Activated CD4-positive, alpha-beta T cell treated with anti-CD3 and anti-CD28 coated beads for 48 hours (primary cell): Measurements from ENCODE around the gene CDC26.
"Not testable (repeated sequence)": the region's sequence is repeated elsewhere in the genome, so short reads cannot be mapped to it uniquely, and the experiment has no call there.

Experiments
- DNase-seq: peaks from one replicate; pipeline ENCODE4 v3.0.0-alpha.2; 2020

The CDC26 gene

DNA sequence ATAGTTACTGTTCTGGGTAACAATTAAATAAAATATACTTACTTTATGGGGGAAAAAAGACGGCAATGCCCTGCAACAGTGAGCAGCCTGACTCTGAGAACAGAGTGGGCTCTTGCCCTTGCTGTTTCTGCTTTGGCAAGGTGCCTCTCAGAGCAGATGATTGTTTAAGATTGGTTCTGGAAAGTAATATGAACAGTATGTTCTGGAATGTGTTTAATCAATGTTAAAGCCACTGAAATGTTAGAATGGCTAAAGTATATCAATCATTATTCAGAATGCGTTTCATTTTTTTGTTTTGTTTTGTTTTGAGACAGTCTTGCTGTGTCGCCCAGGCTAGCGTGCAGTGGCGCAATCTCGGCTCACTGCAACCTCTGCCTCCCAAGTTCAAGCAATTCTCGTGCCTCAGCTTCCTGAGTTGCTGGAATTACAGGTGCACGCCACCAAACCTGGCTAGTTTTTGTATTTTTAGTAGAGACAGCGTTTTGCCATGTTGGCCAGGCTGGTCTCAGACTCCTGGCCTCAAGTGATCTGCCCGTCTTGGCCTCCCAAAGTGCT, 39.6 kb downstream of the CDC26 start:
- not testable (repeated sequence) for DNase-seq

DNA sequence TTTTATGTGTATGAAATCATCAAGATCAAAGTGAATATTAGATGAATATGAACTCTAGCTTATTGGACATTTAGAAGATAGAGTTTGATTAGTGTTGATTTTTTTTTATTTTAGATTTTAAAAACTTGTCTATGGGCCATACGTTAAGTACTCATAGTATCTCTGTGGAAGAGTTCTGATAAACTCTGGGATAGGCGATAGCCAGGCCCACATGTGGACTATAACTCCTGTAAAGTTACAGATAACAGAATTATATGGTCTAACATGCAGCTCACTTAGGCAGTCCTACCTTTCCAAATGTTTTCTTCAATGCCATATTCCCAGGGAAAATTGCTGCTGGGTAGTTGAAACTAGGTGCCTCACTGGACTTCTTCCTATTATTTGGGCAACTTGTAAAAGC, 43.7 kb downstream of the CDC26 start:
- DNase-seq, result no peak

DNA sequence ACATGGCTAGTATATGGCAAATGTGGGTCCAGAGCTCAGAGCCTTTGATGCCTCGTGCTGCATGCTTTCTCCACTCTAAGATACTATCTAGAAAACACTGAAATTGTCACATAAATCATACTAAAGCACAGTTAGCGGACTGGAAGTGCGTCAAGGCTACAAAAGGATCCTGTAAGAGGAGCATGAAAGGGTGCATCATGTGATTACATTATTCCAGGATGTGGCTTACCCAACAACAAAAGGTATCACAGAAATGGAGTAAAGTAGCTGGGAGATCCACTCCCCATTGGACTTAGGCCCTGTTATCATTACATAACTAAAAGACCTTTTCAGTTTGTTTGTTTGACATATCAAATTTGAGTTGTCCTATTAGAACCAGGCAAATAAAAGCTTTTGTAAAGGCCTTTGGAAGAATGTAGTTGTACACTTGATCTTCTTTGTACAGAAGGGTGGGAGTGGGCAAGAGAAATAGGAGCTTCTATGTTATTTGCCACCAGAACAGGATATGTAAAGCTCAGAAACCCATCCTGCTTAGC, 47.2 kb downstream of the CDC26 start:
- DNase-seq, result no peak

DNA sequence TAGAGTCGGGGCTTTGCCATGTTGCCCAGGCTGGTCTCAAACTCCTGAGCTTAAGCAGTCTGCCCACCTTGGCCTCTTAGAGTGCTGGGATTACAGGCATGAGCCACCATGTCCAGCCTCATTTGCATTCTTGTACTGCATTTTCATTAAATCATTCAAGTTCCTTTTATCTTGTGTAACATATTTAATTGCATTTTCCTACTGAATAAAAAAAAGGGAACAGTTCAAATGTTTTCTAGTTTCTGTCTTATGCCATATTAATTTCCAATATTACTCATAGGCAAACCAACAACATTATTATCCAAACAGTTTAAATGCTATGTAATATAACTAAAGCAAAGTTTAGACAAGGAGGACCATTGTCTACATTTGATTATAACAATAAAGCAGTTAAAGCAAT, 47.9 kb downstream of the CDC26 start:
- no peak for DNase-seq

DNA sequence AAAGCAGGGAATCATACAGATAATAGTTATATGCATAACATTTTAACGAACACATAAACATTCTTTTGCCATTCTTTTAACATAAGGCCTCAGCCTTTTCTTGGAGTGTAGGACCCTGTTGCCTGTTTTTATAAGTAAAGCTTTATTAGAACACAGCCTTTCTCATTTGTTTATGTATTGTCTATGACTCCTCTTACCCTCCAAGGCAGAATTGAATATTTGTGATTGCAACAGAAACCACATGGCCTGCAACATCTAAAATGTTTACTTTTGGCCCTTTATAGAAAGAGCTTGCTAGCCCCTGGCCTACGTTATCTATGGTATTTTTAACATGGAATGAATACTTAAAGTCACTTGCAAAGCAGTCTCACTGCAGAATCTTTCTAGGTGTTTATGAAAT, 51.4 kb downstream of the CDC26 start:
- no peak for DNase-seq

DNA sequence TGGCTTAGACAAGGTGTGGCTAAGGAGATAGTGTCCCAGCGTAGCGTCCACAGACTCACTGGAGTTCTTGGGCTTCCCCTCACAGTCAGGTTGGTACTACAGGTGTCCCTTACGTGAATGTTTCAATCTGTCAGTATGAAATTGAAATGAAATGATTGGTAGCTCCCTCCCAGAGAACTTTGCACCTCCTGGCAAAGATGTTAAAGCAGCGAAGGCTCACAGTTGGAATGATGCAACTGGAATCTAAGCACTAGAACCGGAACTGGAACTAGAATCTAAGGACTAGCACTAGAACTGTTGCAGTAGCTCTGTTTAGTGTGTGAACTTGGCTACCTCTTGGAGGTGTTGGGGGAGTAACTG, 52.9 kb downstream of the CDC26 start:
- DNase-seq, result no peak

DNA sequence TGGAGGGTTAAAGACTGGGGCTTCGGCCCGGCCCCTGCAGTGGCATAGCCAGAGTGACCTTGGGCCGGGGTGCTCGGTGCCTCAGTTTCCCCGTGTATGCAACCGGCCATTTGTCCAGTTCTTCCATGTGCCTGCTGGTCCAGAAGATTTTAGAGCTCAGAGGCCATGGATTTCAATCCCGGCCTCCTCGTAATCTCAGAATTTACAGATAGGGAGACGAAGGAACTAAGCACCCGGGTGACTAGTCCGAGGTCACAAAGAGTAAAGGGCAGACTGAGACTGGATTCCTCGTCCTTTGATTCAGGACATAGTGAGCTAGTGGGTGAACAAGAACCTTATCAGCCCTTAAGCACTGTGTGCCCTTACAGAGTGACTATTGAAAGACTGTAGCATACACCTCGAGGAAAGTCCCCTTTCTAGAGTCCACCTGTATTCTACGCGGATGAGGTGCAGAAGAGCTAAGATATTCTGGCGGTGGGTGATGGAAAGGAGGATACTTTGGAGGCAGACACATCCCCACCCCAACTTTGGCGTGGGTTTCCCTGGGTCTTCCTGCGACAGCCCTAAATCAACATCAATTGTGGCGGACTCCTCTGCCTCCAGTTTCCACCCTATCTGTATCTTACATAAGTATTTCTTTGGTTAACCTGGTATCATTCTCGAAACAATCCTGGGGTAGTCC, 53.4 kb downstream of the CDC26 start:
- DNase-seq, result no peak

DNA sequence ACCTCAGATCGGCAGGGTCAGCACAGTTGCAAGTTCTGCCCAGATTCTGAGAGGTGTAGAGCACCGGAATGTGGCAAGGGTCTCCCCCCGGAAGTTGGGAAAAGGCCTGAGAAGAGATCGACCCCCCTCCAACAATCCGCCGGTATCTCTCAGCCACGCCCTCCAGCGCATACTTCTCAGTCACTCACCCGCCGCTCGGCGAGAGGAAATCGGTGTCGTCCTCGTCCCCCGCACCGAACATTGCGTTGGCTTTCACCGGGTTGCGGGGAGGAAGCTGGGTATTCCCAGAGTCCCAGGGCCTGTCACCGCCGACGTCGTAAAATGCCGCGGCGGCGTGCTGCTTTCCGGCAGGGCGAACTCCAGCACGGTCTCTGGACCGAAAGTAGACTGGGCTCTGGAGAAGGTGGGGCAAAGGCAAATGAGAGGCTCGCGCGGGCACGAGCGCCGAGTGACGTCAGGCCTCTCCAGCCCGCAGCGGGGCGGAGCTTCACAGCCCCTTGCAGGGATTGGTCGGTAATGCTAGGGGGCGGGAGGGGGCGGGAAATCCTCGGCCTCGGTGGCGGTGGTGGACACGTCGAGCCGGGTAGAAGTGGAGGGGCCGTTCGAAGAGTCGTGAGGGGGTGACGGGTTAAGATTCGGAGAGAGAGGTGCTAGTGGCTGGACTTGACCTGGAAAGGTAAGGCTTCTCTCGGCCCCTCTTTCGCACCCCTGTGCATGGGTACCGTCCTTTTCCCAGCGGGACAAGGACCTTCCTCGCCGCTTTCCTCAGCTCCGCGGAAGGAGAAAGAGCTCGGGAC, 54.2 kb downstream of the CDC26 start, which contains the start of the genes FKBP15 and SLC31A1:
Gene FKBP15, minus strand, starts transcription at position 275 of the 797 bp plus-strand sequence. Its CDS starts 34 bp downstream, at position 241.
Gene SLC31A1, plus strand, starts transcription at position 542 of the 797 bp plus-strand sequence. CDS start 34,605 bp downstream, outside the sequence.
- peak; percentile 97 for DNase-seq

DNA sequence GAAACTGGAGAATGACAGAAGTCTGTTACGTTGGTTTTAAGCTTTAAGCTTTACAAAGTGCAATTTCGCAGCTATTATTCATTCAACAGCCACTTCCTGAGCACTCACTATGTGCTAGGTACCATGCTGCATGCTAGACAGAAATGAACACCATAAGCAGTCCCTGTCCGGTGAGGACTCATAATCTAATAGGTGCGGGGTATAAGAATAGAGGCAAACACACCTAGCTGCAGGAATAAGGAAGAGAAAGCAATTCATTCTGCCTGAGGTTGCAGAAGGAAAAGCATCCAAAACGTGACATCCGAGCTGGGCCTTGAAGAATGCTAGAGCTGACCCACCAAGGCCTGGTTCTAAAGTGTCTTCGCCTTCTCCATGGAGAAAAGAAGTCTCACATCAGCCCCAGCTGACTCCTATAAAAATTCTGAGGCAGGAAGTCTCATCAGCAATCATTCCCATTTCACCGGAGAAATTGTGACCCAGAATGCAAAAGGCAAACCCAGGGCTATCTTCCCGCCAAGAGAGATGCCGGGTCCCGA, 54.8 kb downstream of the CDC26 start:
- no peak for DNase-seq

DNA sequence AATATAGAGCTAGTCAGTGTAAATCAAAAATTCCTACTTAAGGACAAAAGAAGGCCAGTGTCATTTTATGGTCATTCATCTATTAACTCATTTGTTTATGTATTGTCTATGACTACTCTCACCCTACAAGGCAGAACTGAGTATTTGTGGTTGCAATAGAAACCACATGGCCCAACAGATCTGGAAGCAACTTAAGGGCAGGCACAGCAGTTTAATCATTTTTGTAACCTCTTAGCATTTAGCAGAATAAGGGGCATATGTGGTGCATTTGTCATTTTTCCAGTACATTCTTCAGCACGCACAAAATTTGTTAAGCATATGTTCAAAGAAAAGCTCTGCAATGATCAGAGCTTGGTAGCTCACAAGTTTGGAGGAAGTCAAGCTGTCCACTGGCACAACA, 55.4 kb downstream of the CDC26 start:
- DNase-seq, result peak; percentile 28

DNA sequence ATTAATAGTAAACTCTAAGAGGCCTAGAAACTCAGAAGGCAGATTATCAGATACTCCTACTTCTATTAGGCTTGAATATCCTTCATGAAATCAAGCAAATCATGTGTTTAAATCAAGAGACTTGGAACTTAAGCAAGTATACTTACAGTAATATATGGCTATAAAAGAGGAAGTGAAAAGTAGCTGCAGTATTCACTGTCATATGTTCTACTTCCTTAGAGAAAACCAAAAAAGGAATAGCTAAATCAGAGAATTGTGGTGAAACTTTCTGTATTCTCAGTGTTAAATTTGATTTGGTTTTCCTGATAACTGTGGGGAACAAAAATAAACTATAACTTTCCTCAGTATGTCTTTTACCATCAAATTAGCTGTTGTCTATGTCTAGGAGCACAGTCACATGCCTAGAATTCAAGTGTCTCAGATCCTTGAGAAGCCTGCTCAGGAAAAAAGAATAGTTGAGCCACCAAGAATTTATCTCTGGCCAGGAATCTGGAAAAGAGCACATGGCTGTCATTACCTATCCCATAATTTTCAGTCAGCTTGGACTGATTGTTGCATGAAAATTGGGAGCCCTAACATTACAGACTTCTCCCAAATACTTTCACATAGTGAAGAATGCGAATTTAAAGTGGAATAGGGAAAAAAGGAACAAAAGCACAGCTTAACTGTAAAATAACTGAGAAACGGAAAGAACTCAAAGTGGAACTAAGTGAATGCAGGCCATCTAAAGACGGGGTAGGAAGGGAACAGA, 56.0 kb downstream of the CDC26 start:
- DNase-seq, result no peak
